ENCODE measurements around the gene PIK3CB. TPM values are rescaled to one million over a fixed set of nuclear protein-coding genes. Genes with fewer than 3 reads are reported as not detected.

The PIK3CB gene
- total RNA-seq, 4 donors from 2014 or later = 20.3 to 46.4 (median 37.3) TPM

- TF ChIP-seq POLR2AphosphoS5 (IDR thresholded peaks at IDR 0.05) = no peak
- TF ChIP-seq CTCF (IDR thresholded peaks at IDR 0.05) = no peak
- no peak for TF ChIP-seq POLR2A (IDR thresholded peaks at IDR 0.05)
- no peak for TF ChIP-seq EP300 (IDR thresholded peaks at IDR 0.05)
- H3K36me3 ChIP-seq = no peaks in the 10 kb centered on the region
- H3K9me3 ChIP-seq = no peaks in the 10 kb centered on the region
- H3K4me1 ChIP-seq = no peaks in the 10 kb centered on the region
- no peak overlapping the region for H3K4me3 ChIP-seq
- 83 to 90% methylated on average over 1 of the region's 1 CpG for WGBS, 2 donors (ENCODE audit: low coverage in 1 of 2)
- H3K27ac ChIP-seq = no peak overlapping the region
- H3K27me3 ChIP-seq = no peaks in the 10 kb centered on the region
- ATAC-seq = no peak
Observed at GRCh38 chr3:138782755-138783154, 52.0 kb downstream of the PIK3CB start.

GRCh38 chr3:138781012-138781470 is 53.7 kb downstream of the PIK3CB start:
- H3K27me3 ChIP-seq = no peaks in the 10 kb centered on the region
- H3K9me3 ChIP-seq = no peaks in the 10 kb centered on the region
- no peak overlapping the region for H3K4me3 ChIP-seq
- WGBS, 2 donors (ENCODE audit: low coverage in 1 of 2) = 63 to 81% methylated on average over 2 to 4 of the region's 5 CpGs
- no peak for ATAC-seq
- no peak for TF ChIP-seq CTCF (IDR thresholded peaks at IDR 0.05)
- no peak for TF ChIP-seq POLR2A (IDR thresholded peaks at IDR 0.05)
- TF ChIP-seq POLR2AphosphoS5 (IDR thresholded peaks at IDR 0.05) = no peak
- TF ChIP-seq EP300 (IDR thresholded peaks at IDR 0.05) = no peak
- H3K36me3 ChIP-seq = no peaks in the 10 kb centered on the region
- H3K4me1 ChIP-seq = peaks cover 0 to under 1% (median 0%) of the 10 kb centered on the region in 3 donors
- no peak overlapping the region for H3K27ac ChIP-seq

GRCh38 chr3:138778643-138779042 is 56.1 kb downstream of the PIK3CB start:
- no peak for ATAC-seq
- peaks cover 0 to 22% (median 12%) of the 10 kb centered on the region in 3 donors for H3K4me1 ChIP-seq
- TF ChIP-seq POLR2AphosphoS5 (IDR thresholded peaks at IDR 0.05) (no peak), CTCF (IDR thresholded peaks at IDR 0.05) (no peak), EP300 (IDR thresholded peaks at IDR 0.05) (no peak), POLR2A (IDR thresholded peaks at IDR 0.05) (no peak)
- no peaks in the 10 kb centered on the region for H3K9me3 ChIP-seq
- H3K36me3 ChIP-seq = no peaks in the 10 kb centered on the region
- no peaks in the 10 kb centered on the region for H3K27me3 ChIP-seq
- no peak overlapping the region for H3K27ac ChIP-seq
- WGBS, 2 donors (ENCODE audit: low coverage in 1 of 2) = 100% methylated on average over 2 of the region's 2 CpGs
- H3K4me3 ChIP-seq = no peak overlapping the region

- no peak for TF ChIP-seq POLR2AphosphoS5 (IDR thresholded peaks at IDR 0.05)
- TF ChIP-seq EP300 (IDR thresholded peaks at IDR 0.05) = no peak
- no peak for TF ChIP-seq CTCF (IDR thresholded peaks at IDR 0.05)
- no peak for TF ChIP-seq POLR2A (IDR thresholded peaks at IDR 0.05)
- H3K36me3 ChIP-seq = no peaks in the 10 kb centered on the region
- WGBS, 2 donors (ENCODE audit: low coverage in 1 of 2) = 67 to 96% methylated on average over 1 to 2 of the region's 2 CpGs
- H3K4me1 ChIP-seq = peaks cover 0 to 22% (median 12%) of the 10 kb centered on the region in 3 donors
- no peak overlapping the region for H3K27ac ChIP-seq
- H3K4me3 ChIP-seq = no peak overlapping the region
- no peaks in the 10 kb centered on the region for H3K27me3 ChIP-seq
- no peak for ATAC-seq
- H3K9me3 ChIP-seq = no peaks in the 10 kb centered on the region
Observed at GRCh38 chr3:138776961-138777360, 57.8 kb downstream of the PIK3CB start.

- Histone ChIP-seq H3K36me3 (no peaks in the 10 kb centered on the region), H3K4me3 (no peak overlapping the region), H3K27me3 (no peaks in the 10 kb centered on the region), H3K4me1 (peaks cover 0 to 22% (median 12%) of the 10 kb centered on the region in 3 donors), H3K9me3 (no peaks in the 10 kb centered on the region), H3K27ac (peak overlapping the region; percentile 31 to 70 (median 67))
- WGBS, 2 donors (ENCODE audit: low coverage in 1 of 2) = 34 to 64% methylated on average over 4 of the region's 4 CpGs
- no peak for TF ChIP-seq POLR2A (IDR thresholded peaks at IDR 0.05)
- TF ChIP-seq POLR2AphosphoS5 (IDR thresholded peaks at IDR 0.05) = no peak
- no peak for TF ChIP-seq EP300 (IDR thresholded peaks at IDR 0.05)
- no peak for TF ChIP-seq CTCF (IDR thresholded peaks at IDR 0.05)
- no peak for ATAC-seq
Observed at GRCh38 chr3:138775254-138775595, 59.5 kb downstream of the PIK3CB start.
